Left renal pelvis (tissue), 4 donors: ENCODE data around the gene MTMR11. TPM values are rescaled to one million over a fixed set of nuclear protein-coding genes. Genes with fewer than 3 reads are reported as not detected.

Source experiments
- DNase-seq, 4 donors: peaks; one replicate each; pipeline ENCODE4 v3.0.0-alpha.2; 2013; ENCODE audit warnings: low read depth in 4 of 4, low spot score in 3 of 4
- polyA plus RNA-seq, 4 donors: library from polyadenylated mRNA; unstranded; fragments of 120-200 nt; gene quantifications; one replicate each; pipeline ENCODE4 v1.2.1, GENCODE V29; 2013; ENCODE audit not compliant: insufficient read length in 4 of 4

The MTMR11 gene
- polyA plus RNA-seq, 4 donors, result 27.8 to 34.3 (median 32.4) TPM

- DNase-seq, result no peak
These were observed 1.1 kb upstream of the MTMR11 start for GRCh38 chr1:149937759-149938158.

GRCh38 chr1:149936992-149937705 lies 470 bp upstream of the MTMR11 start:
- DNase-seq, result no peak

GRCh38 chr1:149934356-149934755 lies 2.3 kb downstream of the MTMR11 start:
- no peak for DNase-seq

GRCh38 chr1:149933208-149933607 lies 3.5 kb downstream of the MTMR11 start:
- DNase-seq, result no peak

GRCh38 chr1:149932474-149932873 lies 4.2 kb downstream of the MTMR11 start:
- DNase-seq, result no peak

- no peak for DNase-seq
These were observed 5.4 kb downstream of the MTMR11 start for GRCh38 chr1:149931212-149931790.

- no peak for DNase-seq
These were observed 6.8 kb downstream of the MTMR11 start for GRCh38 chr1:149929856-149930255.

- DNase-seq, result no peak
These were observed 8.3 kb downstream of the MTMR11 start for GRCh38 chr1:149928401-149928724.

- peak; percentile 80 to 88 (median 86) for DNase-seq
These were observed 8.9 kb downstream of the MTMR11 start, which contains the start of gene SF3B4 for GRCh38 chr1:149927563-149928400. TSS of gene SF3B4 (minus strand) at chr1:149927803. CDS start at chr1:149927759, 44 bp downstream.

GRCh38 chr1:149927056-149927562 lies 9.6 kb downstream of the MTMR11 start:
- no peak for DNase-seq

GRCh38 chr1:149926296-149926695 lies 10.4 kb downstream of the MTMR11 start:
- DNase-seq, result no peak

- DNase-seq, result no peak
These were observed 10.9 kb downstream of the MTMR11 start for GRCh38 chr1:149925751-149926150.

GRCh38 chr1:149925345-149925744 lies 11.3 kb downstream of the MTMR11 start:
- DNase-seq, result no peak

GRCh38 chr1:149923626-149924025 lies 13.1 kb downstream of the MTMR11 start:
- DNase-seq, result no peak

GRCh38 chr1:149917571-149918144 lies 19.0 kb downstream of the MTMR11 start, which contains the start of gene SV2A:
TSS of gene SV2A (minus strand) at chr1:149917844. CDS start at chr1:149913840, 4,004 bp downstream.
- DNase-seq, result no peak

GRCh38 chr1:149916898-149917252 lies 19.8 kb downstream of the MTMR11 start:
- no peak for DNase-seq

GRCh38 chr1:149916193-149916897 lies 20.3 kb downstream of the MTMR11 start:
- no peak for DNase-seq

- DNase-seq, result no peak
These were observed 21.1 kb downstream of the MTMR11 start for GRCh38 chr1:149915429-149916192.

GRCh38 chr1:149914545-149914944 lies 22.1 kb downstream of the MTMR11 start:
- DNase-seq, result no peak
